K562 (cell line): ENCODE results near the gene INSL6. TPM values are rescaled to one million over a fixed set of nuclear protein-coding genes. Genes with fewer than 3 reads are reported as not detected.
A peak's percentile ranks its signal among the peaks of the same experiment; 100 is the strongest.

Experiments used
- ATAC-seq: fragments of 200-7000 bp; cut with Tn5 transposase; 3 replicates; pipeline ENCODE4 v1.9.1; 2020; ENCODE audit warnings: moderate library complexity
- BruUV-seq: library from RNA; stranded (reverse); fragments of 400-500 nt; replicated peaks from 2 replicates; lab custom pipeline; 2021; lab: Mats Ljungman, UMichigan
- CTCF ChIA-PET: fragments of 300-600 bp; formaldehyde crosslinking; extraction: SDS; loops from one replicate; lab custom pipeline; 2021; ENCODE audit warnings: low intra/inter-chr PET ratio; lab: Yijun Ruan, JAX
- POLR2A ChIA-PET: fragments of 300-600, 350-650 bp; sonication (Branson Sonifier 250); formaldehyde crosslinking; extraction: SDS; loops from one replicate; lab custom pipeline; 2021; ENCODE audit warnings: antibody characterized with exemption, inconsistent platforms; lab: Yijun Ruan, JAX
- DNase-seq, 4 experiments: peaks; one replicate each; pipeline versions ENCODE4 v3.0.0 to v3.0.0-alpha.2; 2011 to 2018; ENCODE audit warnings: low spot score in 3 of 4, mixed read lengths in 3 of 4; ENCODE audit errors: extremely low read depth in 1 of 4
- FAIRE-seq: peaks from 2 replicates; lab custom pipeline; 2011; peaks lifted over from hg19 to GRCh38; lab: Jason Lieb, UNC
- H2AFZ ChIP-seq: 2 replicates; pipeline ENCODE4 v1.6.0; 2011; ENCODE audit warnings: low read depth, low read length, control low read depth, inconsistent platforms
- H3K27ac ChIP-seq: fragments of 200-600 bp; 3 replicates; pipeline ENCODE4 v1.8.0; 2011; ENCODE audit warnings: low read depth, mild to moderate bottlenecking, control low read depth, inconsistent platforms, low read length, moderate library complexity, mixed read lengths; ENCODE audit errors: extremely low read depth
- H3K27me3 ChIP-seq, 2 experiments: fragments of 300-600 bp in 1 of 2; 2 replicates in 1 of 2; 3 replicates in 1 of 2; pipeline versions ENCODE4 v1.6.0 to v1.8.0; 2011; ENCODE audit warnings: inconsistent platforms in 2 of 2, low read length in 2 of 2, mild to moderate bottlenecking in 1 of 2, mixed read lengths in 1 of 2, moderate library complexity in 1 of 2; ENCODE audit not compliant: control insufficient read depth in 2 of 2, insufficient read depth in 2 of 2
- H3K36me3 ChIP-seq: fragments of 300-600 bp; 3 replicates; pipeline ENCODE4 v1.8.0; 2011; ENCODE audit warnings: mild to moderate bottlenecking, low read length, inconsistent platforms; ENCODE audit not compliant: control insufficient read depth, insufficient read depth
- H3K4me1 ChIP-seq, 2 experiments: fragments of 200-600 bp in 1 of 2; replicated peaks in 1 of 2; 2 replicates in 1 of 2; 3 replicates in 1 of 2; pipeline versions ENCODE4 v1.5.1 to v1.8.0; 2011; ENCODE audit warnings: inconsistent platforms in 2 of 2, low read length in 2 of 2, mild to moderate bottlenecking in 1 of 2, mixed read lengths in 1 of 2, moderate library complexity in 1 of 2; ENCODE audit not compliant: control insufficient read depth in 2 of 2, insufficient read depth in 2 of 2
- H3K4me2 ChIP-seq: 2 replicates; pipeline ENCODE4 v1.6.1; 2011; ENCODE audit warnings: low read length, control low read depth, inconsistent platforms, mixed read lengths; ENCODE audit not compliant: insufficient read depth
- H3K4me3 ChIP-seq: fragments of 200-600 bp; sonication (generic), shearing (Covaris generic); 2 replicates; pipeline ENCODE4 v1.5.1; 2016; ENCODE audit warnings: control low read depth, inconsistent platforms
- H3K79me2 ChIP-seq: fragments of 200-600 bp; 3 replicates; pipeline ENCODE4 v1.8.0; 2011; ENCODE audit warnings: low read length, inconsistent platforms; ENCODE audit not compliant: control insufficient read depth, insufficient read depth
- H3K9ac ChIP-seq, 2 experiments: 2 replicates each; pipeline versions ENCODE4 v1.6.0 to v1.6.1; 2011; ENCODE audit warnings: low read depth in 2 of 2, low read length in 2 of 2, control low read depth in 1 of 2, inconsistent platforms in 1 of 2, mild to moderate bottlenecking in 1 of 2, mixed read lengths in 1 of 2; ENCODE audit not compliant: insufficient read depth in 1 of 2
- H3K9me1 ChIP-seq: one replicate; pipeline ENCODE4 v1.6.0; 2011; ENCODE audit warnings: inconsistent platforms, mild to moderate bottlenecking, low read length, moderate library complexity; ENCODE audit not compliant: control insufficient read depth, insufficient read depth
- H3K9me3 ChIP-seq: replicated peaks from 2 replicates; pipeline ENCODE4 v1.5.1; 2011; ENCODE audit warnings: low read depth, low read length, inconsistent platforms; ENCODE audit not compliant: control insufficient read depth, insufficient read depth
- H4K20me1 ChIP-seq: replicated peaks from 2 replicates; pipeline ENCODE4 v1.6.1; 2011; ENCODE audit warnings: low read length, inconsistent platforms, mixed read lengths; ENCODE audit not compliant: control insufficient read depth, insufficient read depth
- CEBPB ChIP-seq: fragments of 450-650 bp; IDR thresholded peaks from 2 replicates; pipeline ENCODE4 v1.6.1; 2016; ENCODE audit warnings: missing genetic modification characterization, missing compliant biosample characterization
- EWSR1 ChIP-seq: fragments of 450-650 bp; IDR thresholded peaks from 2 replicates; pipeline ENCODE4 v1.6.1; 2018; ENCODE audit warnings: borderline replicate concordance, mild to moderate bottlenecking, low read depth, moderate library complexity; ENCODE audit not compliant: partially characterized antibody
- KLF16 ChIP-seq: IDR thresholded peaks from 2 replicates; pipeline ENCODE4 v1.6.1; 2016; ENCODE audit warnings: antibody characterized with exemption
- MTA2 ChIP-seq: fragments of 450-650 bp; IDR thresholded peaks from 2 replicates; pipeline ENCODE4 v1.6.1; 2016; ENCODE audit warnings: low read depth
- SOX6 ChIP-seq: fragments of 450-650 bp; IDR thresholded peaks from 2 replicates; pipeline ENCODE4 v1.6.1; 2014; ENCODE audit warnings: mild to moderate bottlenecking
- TRIM24 ChIP-seq, 2 experiments: fragments of 450-650 bp; IDR thresholded peaks; 2 replicates each; pipeline ENCODE4 v1.6.1; 2016
- ZBTB8A ChIP-seq: fragments of 450-650 bp; IDR thresholded peaks from 2 replicates; pipeline ENCODE4 v1.6.1; 2018; ENCODE audit warnings: mild to moderate bottlenecking, moderate library complexity; ENCODE audit not compliant: partially characterized antibody
- WGBS: fragments of 100-300 bp; shearing (Covaris generic); methylation state at CpG from one replicate; pipeline ENCODE4 v1.1.6; 2016; ENCODE audit warnings: low coverage, mixed read lengths; ENCODE audit not compliant: insufficient coverage; ENCODE audit errors: missing lambda C conversion rate; 5-methylcytosine and 5-hydroxymethylcytosine counted together
- in situ Hi-C: fragments of 300-500 bp; cut with MboI; formaldehyde crosslinking; loops from 4 replicates; pipeline ENCODE4 v1.15.0; 2018; ENCODE audit warnings: inconsistent platforms, mixed read lengths
- intact Hi-C: fragments of 100-400 bp; cut with micrococcal nuclease; formaldehyde crosslinking; loops from 2 replicates; pipeline ENCODE4 v1.14.2; 2022
- polyA plus RNA-seq, 8 experiments: library from polyadenylated mRNA; depleted of rRNA in 4 of 8; stranded (reverse) in 5 of 8; unstranded in 3 of 8; fragments of >200 nt; fragmentation: Nextera tagmentation in 2 of 8; fragmentation: Illumina TruSeq in 1 of 8; extraction: Ambion mirVana in 2 of 8; extraction: Trizol in 1 of 8; gene quantifications; 2 replicates each; pipeline versions ENCODE4 v1.2.1 to v1.2.3, GENCODE V29; 2011 to 2014; ENCODE audit warnings: inconsistent platforms in 1 of 8, missing spikeins in 1 of 8
- total RNA-seq, 7 experiments: library from RNA; depleted of rRNA in 6 of 7; stranded (reverse); fragments of >200 nt in 6 of 7; fragmentation: Illumina TruSeq in 2 of 7; extraction: Trizol in 2 of 7; gene quantifications; 2 replicates each; pipeline versions ENCODE4 v1.2.1 to v1.2.3, GENCODE V29; 2011 to 2021; ENCODE audit warnings: low replicate concordance in 1 of 7
- TF ChIP-seq, protein P1 (sequence below), 2 experiments: fragments of 450-650 bp in 1 of 2; sonication (generic) in 1 of 2; formaldehyde crosslinking in 1 of 2; IDR thresholded peaks in 1 of 2; conservative IDR thresholded peaks in 1 of 2; 2 replicates each; pipeline versions ENCODE4 v1.6.1 to v1.8.1; 2016 to 2023; ENCODE audit warnings: mild to moderate bottlenecking in 2 of 2, moderate library complexity in 2 of 2, inconsistent platforms in 1 of 2, missing genetic modification reagents in 1 of 2
- TF ChIP-seq, protein P2 (sequence below), 3 experiments: fragments of 200-800 bp in 1 of 3; fragments of 250-450 bp in 1 of 3; fragments of 450-650 bp in 1 of 3; sonication (Bioruptor Pico) in 1 of 3; sonication (Bioruptor generic) in 1 of 3; formaldehyde crosslinking in 1 of 3; IDR thresholded peaks; 2 replicates each; pipeline versions ENCODE4 v1.6.1 to v1.8.0; 2016 to 2022; ENCODE audit warnings: mild to moderate bottlenecking in 2 of 3, missing genetic modification characterization in 2 of 3, missing compliant biosample characterization in 1 of 3, moderate library complexity in 1 of 3

Gene INSL6
- total and polyA plus RNA-seq, 9 of the 15 experiments (the other 6 are each of a cell fraction or from before 2014, with no cell fraction given): 0.04 to 0.06 TPM; not detected in 7

DNA sequence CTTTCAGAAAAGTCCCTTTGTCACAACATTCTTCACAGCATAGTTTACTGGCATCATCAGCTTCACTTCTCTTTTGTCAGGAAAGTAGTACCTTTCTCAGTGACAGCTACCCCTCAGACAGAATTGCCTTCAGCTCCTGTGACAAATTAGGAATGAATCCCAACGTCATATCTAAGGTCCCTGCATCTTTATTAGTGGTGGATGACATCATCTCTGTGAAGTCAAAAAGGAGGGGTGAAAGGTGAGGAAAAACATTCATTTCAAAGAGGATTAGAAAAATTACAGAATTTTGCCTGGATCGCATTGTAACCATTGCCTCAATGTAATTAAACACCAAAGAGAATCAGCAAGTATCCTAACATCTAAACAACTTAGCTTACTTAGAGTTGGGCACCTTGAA, 7.9 kb upstream of the INSL6 start:
- Histone ChIP-seq H3K79me2 (no peaks in the 10 kb centered on the region), H3K27ac (no peak overlapping the region), H3K9me3 (no peaks in the 10 kb centered on the region; the same call in 1 of the 2 replicates), H2AFZ (no peak overlapping the region), H3K4me3 (no peak overlapping the region), H3K9me1 (no peaks in the 10 kb centered on the region), H4K20me1 (no peaks in the 10 kb centered on the region), H3K4me1 (peaks cover 0 to 11% of the 10 kb centered on the region in 2 experiments; a peak in 2 of 5 replicates), H3K4me2 (no peak overlapping the region)
- no peak for ATAC-seq
- no peak for DNase-seq
- BruUV-seq: no TSS peak
- intact Hi-C loops: no loop called here
- in situ Hi-C loops: loop anchor here (25.0 kb wide), 1 partner anchor 394 kb away; no protein-coding TSS in a partner anchor
- FAIRE-seq: no peak
- CTCF ChIA-PET: no interaction called here
- WGBS: 7% methylated on average over 2 of the region's 2 CpGs
- no peak for TF ChIP-seq EWSR1
- TF ChIP-seq, protein P1, sequence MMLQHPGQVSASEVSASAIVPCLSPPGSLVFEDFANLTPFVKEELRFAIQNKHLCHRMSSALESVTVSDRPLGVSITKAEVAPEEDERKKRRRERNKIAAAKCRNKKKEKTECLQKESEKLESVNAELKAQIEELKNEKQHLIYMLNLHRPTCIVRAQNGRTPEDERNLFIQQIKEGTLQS (IDR thresholded peaks at IDR 0.05): peak; percentile 48
- TF ChIP-seq, protein P1 (CRISPR knock-in tag; conservative IDR thresholded peaks at IDR 0.05): no peak
- TF ChIP-seq, all 486 proteins: peak for 1
- Histone ChIP-seq H3K36me3 (no peaks in the 10 kb centered on the region), H3K27me3 (no peaks in the 10 kb centered on the region), H3K9ac (no peak overlapping the region)
- POLR2A ChIA-PET: interaction anchor here (0.6 to 0.8 kb wide), 3 partner anchors 27 to 389 kb away, joined by 3 read pairs; no protein-coding TSS in a partner anchor

DNA sequence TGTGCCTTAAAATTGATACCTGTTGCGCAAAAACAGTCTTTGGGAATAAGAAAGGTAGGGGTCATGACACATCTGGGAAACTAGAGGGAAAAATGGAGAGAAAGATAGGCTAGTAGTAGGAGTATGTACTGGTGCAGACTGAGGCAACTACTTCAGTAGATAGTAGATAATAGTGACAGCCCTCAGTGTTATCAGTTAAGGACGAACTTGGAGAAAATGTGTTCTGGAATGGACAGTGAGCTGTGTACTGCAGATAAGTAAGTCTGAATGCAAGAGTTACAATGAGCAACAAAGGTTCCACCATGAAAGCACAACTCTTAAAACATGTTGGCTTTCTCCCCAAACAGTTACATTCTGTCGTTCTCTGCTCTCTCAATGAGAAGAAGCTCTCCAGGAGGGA, 6.5 kb upstream of the INSL6 start:
- peak in 3 of 4 experiments; percentile 8 to 48 (median 19) for DNase-seq
- intact Hi-C loops: no loop called here
- ChIA-PET POLR2A (no interaction called here), CTCF (no interaction called here)
- Histone ChIP-seq H4K20me1 (no peaks in the 10 kb centered on the region), H3K27ac (no peak overlapping the region), H3K79me2 (no peaks in the 10 kb centered on the region), H3K27me3 (no peaks in the 10 kb centered on the region), H3K36me3 (no peaks in the 10 kb centered on the region), H2AFZ (peak overlapping the region; percentile 45), H3K4me1 (peaks cover 0 to 11% of the 10 kb centered on the region in 2 experiments; a peak in 2 of 5 replicates), H3K4me2 (peak overlapping the region; percentile 46), H3K9me3 (no peaks in the 10 kb centered on the region), H3K9me1 (no peaks in the 10 kb centered on the region), H3K9ac (no peak overlapping the region), H3K4me3 (no peak overlapping the region)
- peak; percentile 11 for FAIRE-seq
- in situ Hi-C loops: loop anchor here (25.0 kb wide), 1 partner anchor 395 kb away; no protein-coding TSS in a partner anchor
- ATAC-seq: peak; percentile 62
- BruUV-seq: no TSS peak
- 3% methylated on average over 3 of the region's 3 CpGs for WGBS
- peak; percentile 54; the same call in 1 of the 2 replicates for TF ChIP-seq MTA2
- TF ChIP-seq, protein P2, sequence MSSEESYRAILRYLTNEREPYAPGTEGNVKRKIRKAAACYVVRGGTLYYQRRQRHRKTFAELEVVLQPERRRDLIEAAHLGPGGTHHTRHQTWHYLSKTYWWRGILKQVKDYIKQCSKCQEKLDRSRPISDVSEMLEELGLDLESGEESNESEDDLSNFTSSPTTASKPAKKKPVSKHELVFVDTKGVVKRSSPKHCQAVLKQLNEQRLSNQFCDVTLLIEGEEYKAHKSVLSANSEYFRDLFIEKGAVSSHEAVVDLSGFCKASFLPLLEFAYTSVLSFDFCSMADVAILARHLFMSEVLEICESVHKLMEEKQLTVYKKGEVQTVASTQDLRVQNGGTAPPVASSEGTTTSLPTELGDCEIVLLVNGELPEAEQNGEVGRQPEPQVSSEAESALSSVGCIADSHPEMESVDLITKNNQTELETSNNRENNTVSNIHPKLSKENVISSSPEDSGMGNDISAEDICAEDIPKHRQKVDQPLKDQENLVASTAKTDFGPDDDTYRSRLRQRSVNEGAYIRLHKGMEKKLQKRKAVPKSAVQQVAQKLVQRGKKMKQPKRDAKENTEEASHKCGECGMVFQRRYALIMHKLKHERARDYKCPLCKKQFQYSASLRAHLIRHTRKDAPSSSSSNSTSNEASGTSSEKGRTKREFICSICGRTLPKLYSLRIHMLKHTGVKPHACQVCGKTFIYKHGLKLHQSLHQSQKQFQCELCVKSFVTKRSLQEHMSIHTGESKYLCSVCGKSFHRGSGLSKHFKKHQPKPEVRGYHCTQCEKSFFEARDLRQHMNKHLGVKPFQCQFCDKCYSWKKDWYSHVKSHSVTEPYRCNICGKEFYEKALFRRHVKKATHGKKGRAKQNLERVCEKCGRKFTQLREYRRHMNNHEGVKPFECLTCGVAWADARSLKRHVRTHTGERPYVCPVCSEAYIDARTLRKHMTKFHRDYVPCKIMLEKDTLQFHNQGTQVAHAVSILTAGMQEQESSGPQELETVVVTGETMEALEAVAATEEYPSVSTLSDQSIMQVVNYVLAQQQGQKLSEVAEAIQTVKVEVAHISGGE (CRISPR knock-in tag; IDR thresholded peaks at IDR 0.05): peak in 1 of 3 experiments; percentile 53; a peak in 1 of 6 replicates
- no peak for TF ChIP-seq ZBTB8A
- 0 out of 2 replicates have a peak, but pooled peaks have one; percentile 24 for TF ChIP-seq KLF16
- peak; percentile 54; the same call in 1 of the 2 replicates for TF ChIP-seq CEBPB (tag)
- TF ChIP-seq SOX6: no peak
- peak; percentile 50 to 61; a peak in 3 of 4 replicates for TF ChIP-seq TRIM24 (IDR thresholded peaks at IDR 0.05)
